IMR-90 (cell line): ENCODE measurements around the gene TMEM247. TPM values are rescaled to one million over a fixed set of nuclear protein-coding genes. Genes with fewer than 3 reads are reported as not detected.

Experiments
- ATAC-seq: fragments of 200-7000 bp; cut with Tn5 transposase; 2 replicates; pipeline ENCODE4 v1.9.1; 2020; ENCODE audit warnings: low read depth, mild to moderate bottlenecking, moderate library complexity
- BruUV-seq: library from RNA; stranded (reverse); fragments of 400-500 nt; replicated peaks from 2 replicates; lab custom pipeline; 2021; lab: Mats Ljungman, UMichigan
- CTCF ChIA-PET: fragments of 300-600 bp; formaldehyde crosslinking; extraction: SDS; loops from one replicate; lab custom pipeline; 2021; ENCODE audit warnings: antibody characterized with exemption; lab: Yijun Ruan, JAX
- POLR2A ChIA-PET: fragments of 300-600 bp; sonication (Branson Sonifier 250); formaldehyde crosslinking; loops from one replicate; lab custom pipeline; 2022; ENCODE audit warnings: antibody characterized with exemption; ENCODE audit not compliant: unreplicated experiment; lab: Charles Lee
- DNase-seq: peaks from one replicate; pipeline ENCODE4 v3.0.0; 2013
- H2AFZ ChIP-seq: replicated peaks from 2 replicates; pipeline ENCODE3; 2013; ENCODE audit warnings: low read length, mild to moderate bottlenecking; ENCODE audit not compliant: poor library complexity
- H2AK5ac ChIP-seq: 2 replicates; pipeline ENCODE4 v1.6.1; 2013; ENCODE audit warnings: low read depth, low read length, inconsistent platforms
- H2AK9ac ChIP-seq: replicated peaks from 2 replicates; pipeline ENCODE3; 2013; ENCODE audit warnings: mild to moderate bottlenecking, low read depth, low read length, moderate library complexity; ENCODE audit not compliant: poor library complexity
- H2BK120ac ChIP-seq: 2 replicates; pipeline ENCODE4 v1.6.1; 2013; ENCODE audit warnings: low read depth, low read length, inconsistent platforms
- H2BK15ac ChIP-seq: 3 replicates; pipeline ENCODE4 v1.6.1; 2013; ENCODE audit warnings: low read depth, low read length, inconsistent platforms
- H2BK20ac ChIP-seq: 2 replicates; pipeline ENCODE4 v1.6.1; 2013; ENCODE audit warnings: low read depth, mild to moderate bottlenecking, inconsistent platforms, low read length, moderate library complexity
- H2BK5ac ChIP-seq: 2 replicates; pipeline ENCODE4 v1.6.1; 2013; ENCODE audit warnings: mild to moderate bottlenecking, low read depth, low read length, inconsistent platforms; ENCODE audit not compliant: poor library complexity, severe bottlenecking
- H3K14ac ChIP-seq: replicated peaks from 2 replicates; pipeline ENCODE4 v1.6.1; 2013; ENCODE audit warnings: low read depth, low read length, inconsistent platforms
- H3K18ac ChIP-seq: 2 replicates; pipeline ENCODE4 v1.6.1; 2013; ENCODE audit warnings: low read depth, low read length, control low read depth
- H3K23ac ChIP-seq: 2 replicates; pipeline ENCODE4 v1.6.1; 2013; ENCODE audit warnings: low read depth, low read length, inconsistent platforms
- H3K27ac ChIP-seq: 2 replicates; pipeline ENCODE4 v1.5.1; 2013; ENCODE audit warnings: mild to moderate bottlenecking, control low read depth, low read length; ENCODE audit not compliant: insufficient read depth
- H3K27me3 ChIP-seq: 2 replicates; pipeline ENCODE4 v1.6.1; 2013; ENCODE audit warnings: low read length; ENCODE audit not compliant: control insufficient read depth, insufficient read depth
- H3K36me3 ChIP-seq: 2 replicates; pipeline ENCODE4 v1.6.1; 2013; ENCODE audit warnings: low read length, mixed read lengths; ENCODE audit not compliant: control insufficient read depth, insufficient read depth
- H3K4ac ChIP-seq: 2 replicates; pipeline ENCODE4 v1.6.1; 2013; ENCODE audit warnings: low read depth, low read length, inconsistent platforms
- H3K4me1 ChIP-seq: 2 replicates; pipeline ENCODE4 v1.6.1; 2013; ENCODE audit warnings: low read length, mixed read lengths; ENCODE audit not compliant: control insufficient read depth, insufficient read depth
- H3K4me2 ChIP-seq: 2 replicates; pipeline ENCODE4 v1.6.1; 2013; ENCODE audit warnings: low read depth, mild to moderate bottlenecking, control low read depth, low read length, moderate library complexity
- H3K4me3 ChIP-seq: 2 replicates; pipeline ENCODE4 v1.5.1; 2013; ENCODE audit warnings: low read depth, mild to moderate bottlenecking, control low read depth, low read length, moderate library complexity; ENCODE audit not compliant: insufficient read depth
- H3K56ac ChIP-seq: 2 replicates; pipeline ENCODE4 v1.6.1; 2013; ENCODE audit warnings: low read length, inconsistent platforms; ENCODE audit not compliant: insufficient read depth; ENCODE audit errors: extremely low read depth
- H3K79me1 ChIP-seq, 2 experiments: 2 replicates each; pipeline ENCODE4 v1.6.1; 2013; ENCODE audit warnings: low read length in 2 of 2, inconsistent platforms in 1 of 2, low read depth in 1 of 2
- H3K9ac ChIP-seq: 2 replicates; pipeline ENCODE4 v1.6.1; 2013; ENCODE audit warnings: low read depth, low read length, control low read depth
- H3K9me1 ChIP-seq: 2 replicates; pipeline ENCODE4 v1.6.1; 2013; ENCODE audit warnings: low read length, inconsistent platforms; ENCODE audit not compliant: insufficient read depth
- H3K9me3 ChIP-seq: 2 replicates; pipeline ENCODE4 v1.6.1; 2013; ENCODE audit warnings: low read length; ENCODE audit not compliant: control insufficient read depth, insufficient read depth
- H4K20me1 ChIP-seq: 2 replicates; pipeline ENCODE4 v1.6.1; 2013; ENCODE audit warnings: low read length, inconsistent platforms; ENCODE audit not compliant: insufficient read depth
- H4K5ac ChIP-seq: 2 replicates; pipeline ENCODE4 v1.6.1; 2013; ENCODE audit warnings: mild to moderate bottlenecking, low read depth, low read length, control low read depth
- H4K8ac ChIP-seq, 2 experiments: 2 replicates each; pipeline ENCODE4 v1.6.1; 2013; ENCODE audit warnings: low read depth in 2 of 2, low read length in 2 of 2, control low read depth in 1 of 2, inconsistent platforms in 1 of 2
- H4K91ac ChIP-seq: 2 replicates; pipeline ENCODE4 v1.6.1; 2013; ENCODE audit warnings: low read depth, low read length, inconsistent platforms; ENCODE audit not compliant: insufficient read depth
- BHLHE40 ChIP-seq: fragments of 150-350 bp; IDR thresholded peaks from 2 replicates; pipeline ENCODE4 v1.6.1; 2016; ENCODE audit warnings: mild to moderate bottlenecking, low read depth, low read length
- CEBPB ChIP-seq: IDR thresholded peaks from 2 replicates; pipeline ENCODE4 v1.6.1; 2012; ENCODE audit warnings: low read depth, low read length, improper control_type of control experiment
- ELK1 ChIP-seq: fragments of 150-350 bp; IDR thresholded peaks from 2 replicates; pipeline ENCODE4 v1.6.1; 2016; ENCODE audit warnings: low read depth, mild to moderate bottlenecking, low read length, moderate library complexity, borderline replicate concordance
- POLR2A ChIP-seq: IDR thresholded peaks from 2 replicates; pipeline ENCODE4 v1.6.1; 2012; ENCODE audit warnings: mild to moderate bottlenecking, low read depth, low read length
- SMC3 ChIP-seq: fragments of 150-350 bp; IDR thresholded peaks from 2 replicates; pipeline ENCODE4 v1.6.1; 2016; ENCODE audit warnings: low read depth, mild to moderate bottlenecking, antibody characterized with exemption, low read length, moderate library complexity
- WGBS, 2 experiments: methylation state at CpG; one replicate each; pipeline versions ENCODE4 v1.1.5 to v1.1.7; 2013; ENCODE audit warnings: missing lambda C conversion rate in 2 of 2; ENCODE audit not compliant: insufficient read length in 1 of 2; ENCODE audit errors: extremely low coverage in 2 of 2; 5-methylcytosine and 5-hydroxymethylcytosine counted together
- dilution Hi-C: fragments of 300-500 bp; cut with HindIII; formaldehyde crosslinking; loops from one replicate; pipeline ENCODE4 v1.14.3; 2018; ENCODE audit warnings: low sequenced_read_pairs; ENCODE audit not compliant: unreplicated experiment
- in situ Hi-C: fragments of 300-500 bp; cut with MboI; formaldehyde crosslinking; loops from 3 replicates; pipeline ENCODE4 v1.14.3; 2019; ENCODE audit warnings: low sequenced_read_pairs, inconsistent platforms, mixed read lengths
- intact Hi-C: fragments of 100-400 bp; cut with micrococcal nuclease; formaldehyde crosslinking; loops from 2 replicates; pipeline ENCODE4 v1.10.0; 2022
- polyA plus RNA-seq, 3 experiments: library from polyadenylated mRNA; depleted of rRNA; stranded (reverse); fragments of >200 nt; gene quantifications; 2 replicates each; pipeline ENCODE4 v1.2.3, GENCODE V29; 2012; ENCODE audit warnings: low replicate concordance in 1 of 3
- total RNA-seq: library from RNA; depleted of rRNA; stranded (reverse); fragments of >200 nt; gene quantifications from 2 replicates; pipeline ENCODE4 v1.2.3, GENCODE V29; 2012
- TF ChIP-seq, protein P1 (sequence below): fragments of 150-350 bp; IDR thresholded peaks from 2 replicates; pipeline ENCODE4 v1.6.1; 2017; ENCODE audit warnings: mild to moderate bottlenecking, antibody characterized with exemption, low read length, low read depth

Gene TMEM247
- total and polyA plus RNA-seq, 2 of the 4 experiments (the other 2 are of a cell fraction), result not detected

DNA sequence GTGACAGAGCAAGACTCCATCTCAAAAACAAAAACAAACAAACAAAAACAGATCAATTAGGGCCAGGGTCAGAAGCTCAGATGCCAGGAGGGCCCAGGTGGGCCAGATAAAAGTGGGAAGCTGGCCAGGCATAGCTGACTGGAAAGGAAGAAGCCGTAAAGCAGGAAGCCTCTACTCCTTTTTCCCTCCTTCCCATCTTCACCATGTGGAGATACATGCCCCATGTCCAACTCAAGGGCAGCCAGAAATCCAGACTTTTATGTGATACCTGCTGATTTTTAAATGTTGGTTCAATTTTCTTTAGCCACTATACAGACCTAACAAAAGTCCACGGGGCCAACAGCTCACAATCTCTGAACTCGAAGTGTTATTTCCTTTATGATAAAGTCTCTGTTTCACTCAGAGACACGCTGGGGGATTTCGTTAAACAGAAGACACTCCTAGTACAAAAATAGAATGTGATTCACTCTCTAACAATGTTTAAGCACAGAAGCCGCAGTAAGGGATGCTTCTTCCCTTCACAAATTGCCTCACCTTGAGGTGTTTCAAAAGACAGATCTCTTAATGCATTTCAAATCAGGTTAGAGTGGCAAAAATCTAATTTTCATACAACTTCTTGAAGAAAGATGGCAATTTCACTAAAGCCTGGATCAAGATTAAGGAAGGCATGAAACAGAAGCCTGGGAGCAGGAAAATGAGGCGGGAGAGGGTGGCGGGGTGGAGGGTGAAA lies 14.0 kb downstream of the TMEM247 start:
- peak; percentile 74 for TF ChIP-seq CEBPB
- TF ChIP-seq BHLHE40, result no peak
- no peak for TF ChIP-seq POLR2A
- TF ChIP-seq ELK1, result no peak
- TF ChIP-seq, protein P1, sequence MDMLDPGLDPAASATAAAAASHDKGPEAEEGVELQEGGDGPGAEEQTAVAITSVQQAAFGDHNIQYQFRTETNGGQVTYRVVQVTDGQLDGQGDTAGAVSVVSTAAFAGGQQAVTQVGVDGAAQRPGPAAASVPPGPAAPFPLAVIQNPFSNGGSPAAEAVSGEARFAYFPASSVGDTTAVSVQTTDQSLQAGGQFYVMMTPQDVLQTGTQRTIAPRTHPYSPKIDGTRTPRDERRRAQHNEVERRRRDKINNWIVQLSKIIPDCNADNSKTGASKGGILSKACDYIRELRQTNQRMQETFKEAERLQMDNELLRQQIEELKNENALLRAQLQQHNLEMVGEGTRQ, result 0 out of 2 replicates have a peak, but pooled peaks have one; percentile 9
- no peak for TF ChIP-seq SMC3
- Histone ChIP-seq H4K91ac (peak overlapping the region; percentile 41), H3K23ac (peak overlapping the region; percentile 49), H2BK20ac (peak overlapping the region; percentile 92), H2BK5ac (peak overlapping the region; percentile 39), H2AFZ (peak overlapping the region; percentile 16), H3K9ac (no peak overlapping the region), H2AK9ac (no peak overlapping the region), H4K5ac (peak overlapping the region; percentile 67; the same call in 1 of the 2 replicates), H3K79me1 (peaks cover 0 to 5% of the 10 kb centered on the region in 2 experiments; a peak in 1 of 4 replicates), H3K18ac (peak overlapping the region; percentile 47; the same call in 1 of the 2 replicates), H3K14ac (peak overlapping the region; percentile 40), H3K4me3 (no peak overlapping the region), H2AK5ac (peak overlapping the region; percentile 73), H3K27ac (peak overlapping the region; percentile 26), H2BK15ac (peak overlapping the region; percentile 84; the same call in 1 of the 3 replicates), H4K8ac (peak overlapping the region in 1 of 2 experiments; percentile 80; a peak in 2 of 4 replicates), H3K4ac (peak overlapping the region; percentile 91), H3K4me1 (peaks cover 29% of the 10 kb centered on the region), H3K27me3 (no peaks in the 10 kb centered on the region), H3K9me3 (no peaks in the 10 kb centered on the region), H2BK120ac (peak overlapping the region; percentile 96), H3K4me2 (peak overlapping the region; percentile 45; the same call in 1 of the 2 replicates), H3K56ac (peak overlapping the region; percentile 33; the same call in 1 of the 2 replicates), H4K20me1 (no peaks in the 10 kb centered on the region), H3K9me1 (peaks cover 23% of the 10 kb centered on the region), H3K36me3 (no peaks in the 10 kb centered on the region)
- dilution Hi-C loops (no loop called here), intact Hi-C loops (no loop called here), in situ Hi-C loops (no loop called here)
- ChIA-PET POLR2A (no interaction called here), CTCF (interaction anchor here (1.2 kb wide), 1 partner anchor 47 kb away, joined by 4 read pairs; no protein-coding TSS in a partner anchor)
- WGBS, 2 experiments, result 64% methylated on average over 3 of the region's 8 CpGs; no CpG with 5 or more reads in 1 of the 2 experiments
- DNase-seq (peak; percentile 82), ATAC-seq (peak; percentile 69)
- BruUV-seq, result no TSS peak
